GM12878 (cell line): ENCODE results near the gene TLE3. TPM values are rescaled to one million over a fixed set of nuclear protein-coding genes. Genes with fewer than 3 reads are reported as not detected.

Experiments used
- ATAC-seq: fragments of 200-7000 bp; cut with Tn5 transposase; 3 replicates; pipeline ENCODE4 v1.9.1; 2020; ENCODE audit warnings: mild to moderate bottlenecking, moderate library complexity
- BruUV-seq: library from RNA; stranded (reverse); fragments of 400-500 nt; replicated peaks from 2 replicates; lab custom pipeline; 2021; lab: Mats Ljungman, UMichigan
- CTCF ChIA-PET: fragments of 300-600 bp; sonication (Branson Sonifier 250); formaldehyde crosslinking; extraction: SDS; loops from one replicate; lab custom pipeline; 2021; ENCODE audit warnings: inconsistent platforms; lab: Yijun Ruan, JAX
- POLR2A ChIA-PET: fragments of 350-600 bp; formaldehyde crosslinking; extraction: SDS; loops from one replicate; lab custom pipeline; 2021; ENCODE audit warnings: inconsistent platforms; lab: Charles Lee
- RAD21 ChIA-PET: fragments of 300-600 bp; sonication (Branson Sonifier 250); formaldehyde crosslinking; loops from one replicate; lab custom pipeline; 2023; ENCODE audit warnings: antibody characterized with exemption; ENCODE audit not compliant: unreplicated experiment; lab: Charles Lee
- SMC1A ChIA-PET: fragments of 300-600 bp; sonication (Branson Sonifier 250); formaldehyde crosslinking; loops from one replicate; lab custom pipeline; 2023; ENCODE audit not compliant: unreplicated experiment, uncharacterized antibody; lab: Charles Lee
- DNase-seq: peaks from one replicate; pipeline ENCODE4 v3.0.0-alpha.2; 2011; ENCODE audit warnings: low read depth, low spot score
- FAIRE-seq: peaks from 3 replicates; lab custom pipeline; 2011; peaks lifted over from hg19 to GRCh38; lab: Jason Lieb, UNC
- H2AFZ ChIP-seq: 2 replicates; pipeline ENCODE4 v1.6.0; 2011; ENCODE audit warnings: low read depth, low read length, control low read depth; ENCODE audit not compliant: control insufficient read depth
- H3K27ac ChIP-seq: 2 replicates; pipeline ENCODE4 v1.5.1; 2011; ENCODE audit warnings: control low read depth; ENCODE audit not compliant: control insufficient read depth, insufficient read depth
- H3K27me3 ChIP-seq, 2 experiments: replicated peaks in 1 of 2; 2 replicates each; pipeline versions ENCODE4 v1.6.0 to v1.6.1; 2011; ENCODE audit warnings: low read length in 1 of 2; ENCODE audit not compliant: control insufficient read depth in 2 of 2, insufficient read depth in 2 of 2
- H3K36me3 ChIP-seq, 2 experiments: 2 replicates each; pipeline ENCODE4 v1.5.1; 2011; ENCODE audit warnings: low read length in 1 of 2; ENCODE audit not compliant: control insufficient read depth in 2 of 2, insufficient read depth in 2 of 2
- H3K4me1 ChIP-seq: 2 replicates; pipeline ENCODE4 v1.6.1; 2011; ENCODE audit warnings: mild to moderate bottlenecking, low read length, moderate library complexity, mixed read lengths; ENCODE audit not compliant: control insufficient read depth, insufficient read depth
- H3K4me2 ChIP-seq: 2 replicates; pipeline ENCODE4 v1.6.0; 2011; ENCODE audit warnings: control low read depth; ENCODE audit not compliant: control insufficient read depth, insufficient read depth
- H3K4me3 ChIP-seq: fragments of 200-600 bp; sonication (generic); 2 replicates; pipeline ENCODE4 v1.5.1; 2016
- H3K79me2 ChIP-seq: 2 replicates; pipeline ENCODE4 v1.6.0; 2011; ENCODE audit warnings: low read length; ENCODE audit not compliant: control insufficient read depth, insufficient read depth
- H3K9ac ChIP-seq: 2 replicates; pipeline ENCODE4 v1.8.0; 2011; ENCODE audit warnings: low read length, control low read depth, mixed read lengths; ENCODE audit not compliant: control insufficient read depth, insufficient read depth
- H3K9me3 ChIP-seq: replicated peaks from 3 replicates; pipeline ENCODE4 v1.5.1; 2011; ENCODE audit warnings: mild to moderate bottlenecking, low read length; ENCODE audit not compliant: control insufficient read depth, insufficient read depth
- H4K20me1 ChIP-seq: 2 replicates; pipeline ENCODE4 v1.6.0; 2011; ENCODE audit not compliant: control insufficient read depth, insufficient read depth
- CEBPB ChIP-seq, 2 experiments: fragments of 150-350 bp in 1 of 2; IDR thresholded peaks; 2 replicates each; pipeline ENCODE4 v1.6.1; 2012 to 2014; ENCODE audit warnings: low read depth in 2 of 2, low read length in 2 of 2, borderline replicate concordance in 1 of 2, inconsistent platforms in 1 of 2
- EGR1 ChIP-seq, 2 experiments: IDR thresholded peaks; 1 replicate in 1 of 2; 2 replicates in 1 of 2; pipeline ENCODE4 v1.6.1; 2011 to 2012; ENCODE audit warnings: low read depth in 2 of 2, low read length in 2 of 2, borderline replicate concordance in 1 of 2, mild to moderate bottlenecking in 1 of 2, moderate library complexity in 1 of 2
- FOXK2 ChIP-seq: fragments of 450-650 bp; IDR thresholded peaks from 2 replicates; pipeline ENCODE4 v1.6.1; 2017; ENCODE audit warnings: mild to moderate bottlenecking, moderate library complexity
- PML ChIP-seq: IDR thresholded peaks from 2 replicates; pipeline ENCODE4 v1.6.1; 2012; ENCODE audit warnings: low read length, inconsistent platforms
- RAD51 ChIP-seq: fragments of 450-650 bp; IDR thresholded peaks from 2 replicates; pipeline ENCODE4 v1.6.1; 2016; ENCODE audit warnings: moderate library complexity, mild to moderate bottlenecking, inconsistent platforms
- REST ChIP-seq: IDR thresholded peaks from 2 replicates; pipeline ENCODE4 v1.6.1; 2012; ENCODE audit warnings: mild to moderate bottlenecking, low read depth, low read length
- WGBS: methylation state at CpG from one replicate; pipeline ENCODE4 v1.1.6; 2016; ENCODE audit warnings: low lambda C conversion rate; ENCODE audit not compliant: insufficient replicate concordance, insufficient coverage; ENCODE audit errors: missing lambda C conversion rate; 5-methylcytosine and 5-hydroxymethylcytosine counted together
- in situ Hi-C: fragments of 300-500 bp; cut with MboI; formaldehyde crosslinking; loops from 9 replicates; pipeline ENCODE4 v1.14.3; 2018; ENCODE audit warnings: mixed read lengths
- intact Hi-C: fragments of 100-400 bp; cut with micrococcal nuclease; formaldehyde crosslinking; loops from one replicate; pipeline ENCODE4 v1.14.2; 2022; ENCODE audit not compliant: unreplicated experiment
- polyA plus RNA-seq, 11 experiments: library from polyadenylated mRNA; depleted of rRNA in 4 of 11; unstranded in 6 of 11; stranded (reverse) in 5 of 11; fragments of >200 nt; fragmentation: Nextera tagmentation in 4 of 11; fragmentation: Illumina TruSeq in 1 of 11; extraction: Ambion mirVana in 4 of 11; extraction: Trizol in 1 of 11; gene quantifications; 1 replicate in 1 of 11; 2 replicates in 10 of 11; pipeline versions ENCODE4 v1.2.1 to v1.2.3, GENCODE V29; 2011 to 2016; ENCODE audit warnings: inconsistent platforms in 2 of 11, missing spikeins in 2 of 11, low read depth in 1 of 11
- total RNA-seq, 4 experiments: library from RNA; depleted of rRNA in 3 of 4; stranded (reverse); fragments of >200 nt in 3 of 4; fragmentation: Illumina TruSeq in 1 of 4; extraction: Trizol in 1 of 4; gene quantifications; 2 replicates each; pipeline versions ENCODE4 v1.2.1 to v1.2.3, GENCODE V29; 2013 to 2021

TLE3 gene
- total and polyA plus RNA-seq, 10 of the 15 experiments (the other 5 are each of a cell fraction or from before 2014, with no cell fraction given), result 1.2 to 65.5 (median 9.7) TPM

GRCh38 chr15:70060993-70061305 is 36.8 kb downstream of the TLE3 start:
- H3K9me3 ChIP-seq, result no peaks in the 10 kb centered on the region
- no peaks in the 10 kb centered on the region for H4K20me1 ChIP-seq
- H3K27me3 ChIP-seq, result no peaks in the 10 kb centered on the region
- H3K79me2 ChIP-seq, result no peaks in the 10 kb centered on the region
- FAIRE-seq (no peak), ATAC-seq (no peak), DNase-seq (no peak)
- TF ChIP-seq RAD51 (no peak), CEBPB (IDR thresholded peaks at IDR 0.05; ENCODE audit: borderline replicate concordance in 1 of 2, low read depth in 2 of 2, low read length in 2 of 2) (no peak), EGR1 (IDR thresholded peaks at IDR 0.05; ENCODE audit: borderline replicate concordance in 1 of 2, low read depth in 2 of 2, low read length in 2 of 2) (no peak), FOXK2 (no peak), PML (no peak), REST (no peak)
- in situ Hi-C loops, result no loop called here
- ChIA-PET POLR2A (no interaction called here), CTCF (no interaction called here), SMC1A (no interaction called here), RAD21 (no interaction called here)
- H3K9ac ChIP-seq, result no peak overlapping the region
- no peaks in the 10 kb centered on the region for H3K4me1 ChIP-seq
- intact Hi-C loops, result no loop called here
- no peak overlapping the region for H2AFZ ChIP-seq
- H3K27ac ChIP-seq, result no peak overlapping the region
- H3K4me3 ChIP-seq, result no peak overlapping the region
- no peak overlapping the region for H3K4me2 ChIP-seq
- WGBS, result 91% methylated on average over 8 of the region's 8 CpGs
- peaks cover 35 to 55% of the 10 kb centered on the region in 2 experiments for H3K36me3 ChIP-seq
- no TSS peak for BruUV-seq
